Heart left ventricle (tissue), 16 donors: ENCODE results near the gene SPIC. TPM values are rescaled to one million over a fixed set of nuclear protein-coding genes. Genes with fewer than 3 reads are reported as not detected.
"Not testable (repeated sequence)": the region's sequence is repeated elsewhere in the genome, so short reads cannot be mapped to it uniquely, and the experiment has no call there.

Experiments used
- ATAC-seq, 4 donors: fragments of 200-7000 bp; cut with Tn5 transposase; one replicate each; pipeline ENCODE4 v1.9.1; 2020 to 2022; ENCODE audit warnings: moderate library complexity in 4 of 4, mild to moderate bottlenecking in 3 of 4, moderate number of reproducible peaks in 1 of 4
- DNase-seq, 5 donors: peaks; one replicate each; pipeline ENCODE4 v3.0.0-alpha.2; 2020
- H3K27ac ChIP-seq, 12 donors: fragments of 200-600 bp; sonication (generic) in 4 of 12; one replicate each; pipeline versions ENCODE4 v1.5.0 to v1.8.0; 2016 to 2022; ENCODE audit warnings: mild to moderate bottlenecking in 2 of 12
- H3K27me3 ChIP-seq, 9 donors: fragments of 200-600 bp; sonication (generic) in 2 of 9; one replicate each; pipeline versions ENCODE4 v1.5.1 to v1.8.0; 2016 to 2022; ENCODE audit warnings: mild to moderate bottlenecking in 3 of 9
- H3K36me3 ChIP-seq, 9 donors: fragments of 200-600 bp; sonication (generic) in 2 of 9; one replicate each; pipeline versions ENCODE4 v1.5.0 to v1.8.0; 2018 to 2022; ENCODE audit warnings: mild to moderate bottlenecking in 2 of 9
- H3K4me1 ChIP-seq, 12 donors: fragments of 200-600 bp; sonication (generic) in 4 of 12; one replicate each; pipeline versions ENCODE4 v1.5.0 to v1.8.0; 2016 to 2022; ENCODE audit warnings: mild to moderate bottlenecking in 3 of 12
- H3K4me3 ChIP-seq, 12 donors: fragments of 200-600 bp; sonication (generic) in 4 of 12; one replicate each; pipeline versions ENCODE4 v1.5.0 to v1.8.0; 2017 to 2022; ENCODE audit warnings: mild to moderate bottlenecking in 9 of 12, moderate library complexity in 4 of 12
- H3K9me3 ChIP-seq, 12 donors: fragments of 200-600 bp; sonication (generic) in 4 of 12; one replicate each; pipeline versions ENCODE4 v1.5.0 to v1.8.0; 2016 to 2022; ENCODE audit warnings: mild to moderate bottlenecking in 1 of 12
- POLR2A ChIP-seq, 2 donors: fragments of 450-650 bp; IDR thresholded peaks; one replicate each; pipeline ENCODE4 v1.6.1; 2017; ENCODE audit warnings: antibody characterized with exemption in 2 of 2, mild to moderate bottlenecking in 2 of 2, moderate library complexity in 2 of 2
- WGBS, 4 donors: extraction: QIAGEN DNeasy Blood & Tissue Kit in 2 of 4; methylation state at CpG; one replicate each; pipeline versions ENCODE4 v1.1.5 to v1.1.7; 2013 to 2018; 5-methylcytosine and 5-hydroxymethylcytosine counted together
- intact Hi-C, 10 donors: fragments of 100-400 bp; cut with DNase I; formaldehyde crosslinking; loops; one replicate each; pipeline versions ENCODE4 v1.11.1 to v1.14.2; 2022
- polyA plus RNA-seq, 2 donors: library from polyadenylated mRNA; stranded (reverse); fragments of 200-250 nt; gene quantifications; one replicate each; pipeline ENCODE4 v1.2.3, GENCODE V29; 2013
- total RNA-seq, 9 donors: library from RNA; depleted of rRNA in 2 of 9; stranded (reverse); fragments of >200 nt in 2 of 9; fragmentation: NEBNext Ultra II Directional in 3 of 9; extraction: Animal tissue kit (Norgen Biotek cat#: 25700) in 3 of 9; gene quantifications; one replicate each; pipeline versions ENCODE4 v1.1.0 to v1.2.4, GENCODE V29; 2016 to 2023
- TF ChIP-seq, protein P1 (sequence below), 12 donors: fragments of 200-600 bp; sonication (generic) in 4 of 12; IDR thresholded peaks; one replicate each; pipeline versions ENCODE4 v1.5.0 to v1.8.0; 2018 to 2022; ENCODE audit warnings: antibody characterized with exemption in 12 of 12, mild to moderate bottlenecking in 5 of 12
- donor health status: ischemic (EF 13 %, LVEDD 7.1; RV severe dilation, severe dysfunction).
- donor health status: healthy with polysubstance abuse.
- donor health status: DM: no; HTN: yes; CAD: no.
- donor health status: DM: no; HTN: no; CAD: no.
- donor health status: ischemic (EF 25% LVEDD 6.9; RV normal size, moderate dysfunction).
- donor health status: ischemic (EF 25% LVEDD 5.7; RV mildly dilated, moderate dysfunction).
- donor health status: healthy.
- donor health status: DM: yes; HTN: yes; CAD: no.
- donor health status: ischemic (EF 35%, LVEDD 5.7; RV mildly dilated, moderate dysfunction).
- donor health status: nonischemic (EF 11% LVEDD 7.7; RV severe dilation, severe dysfunction).
- donor health status: DM: yes; HTN: yes; CAD: no.
- donor health status: PGD.
- donor health status: ischemic (EF 29% LVEDD 5.4; RV normal size, mild dysfunction).
- donor health status: nonischemic (EF 23%, LVEDD 6.1; RV moderate dilation, normal function).

SPIC gene
- total and polyA plus RNA-seq, 11 donors: 0.68 to 2.5 TPM; not detected in 9

DNA sequence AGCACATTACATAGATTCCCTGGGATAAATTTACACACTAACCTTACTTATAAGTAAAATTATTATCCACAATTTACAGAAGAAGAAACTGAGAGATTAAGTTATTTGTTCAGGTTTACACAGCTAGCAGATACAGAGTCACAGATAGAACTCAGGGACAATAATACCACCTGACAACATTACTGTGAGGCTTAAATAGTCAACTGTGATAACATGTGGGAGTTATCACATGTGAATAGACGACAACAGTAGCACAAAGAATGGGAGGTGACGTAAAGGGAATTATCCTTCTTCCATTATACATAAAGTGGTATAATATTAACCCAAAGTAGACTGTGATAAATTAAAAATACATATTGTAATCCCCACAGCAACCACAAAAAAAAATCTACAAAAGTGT lies 6.2 kb upstream of the SPIC start:
- no peak for ATAC-seq
- Histone ChIP-seq H3K4me3 (no peak overlapping the region), H3K4me1 (peaks cover 0 to 2% (median 0%) of the 10 kb centered on the region in 12 donors), H3K27me3 (no peaks in the 10 kb centered on the region), H3K27ac (no peak overlapping the region), H3K36me3 (no peaks in the 10 kb centered on the region), H3K9me3 (no peaks in the 10 kb centered on the region)
- intact Hi-C loops: no loop called here
- no peak for TF ChIP-seq POLR2A (IDR thresholded peaks at IDR 0.05)
- TF ChIP-seq, protein P1, sequence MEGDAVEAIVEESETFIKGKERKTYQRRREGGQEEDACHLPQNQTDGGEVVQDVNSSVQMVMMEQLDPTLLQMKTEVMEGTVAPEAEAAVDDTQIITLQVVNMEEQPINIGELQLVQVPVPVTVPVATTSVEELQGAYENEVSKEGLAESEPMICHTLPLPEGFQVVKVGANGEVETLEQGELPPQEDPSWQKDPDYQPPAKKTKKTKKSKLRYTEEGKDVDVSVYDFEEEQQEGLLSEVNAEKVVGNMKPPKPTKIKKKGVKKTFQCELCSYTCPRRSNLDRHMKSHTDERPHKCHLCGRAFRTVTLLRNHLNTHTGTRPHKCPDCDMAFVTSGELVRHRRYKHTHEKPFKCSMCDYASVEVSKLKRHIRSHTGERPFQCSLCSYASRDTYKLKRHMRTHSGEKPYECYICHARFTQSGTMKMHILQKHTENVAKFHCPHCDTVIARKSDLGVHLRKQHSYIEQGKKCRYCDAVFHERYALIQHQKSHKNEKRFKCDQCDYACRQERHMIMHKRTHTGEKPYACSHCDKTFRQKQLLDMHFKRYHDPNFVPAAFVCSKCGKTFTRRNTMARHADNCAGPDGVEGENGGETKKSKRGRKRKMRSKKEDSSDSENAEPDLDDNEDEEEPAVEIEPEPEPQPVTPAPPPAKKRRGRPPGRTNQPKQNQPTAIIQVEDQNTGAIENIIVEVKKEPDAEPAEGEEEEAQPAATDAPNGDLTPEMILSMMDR (IDR thresholded peaks at IDR 0.05): no peak
- no peak for DNase-seq
- 29 to 39% (median 36%) methylated on average over 2 of the region's 2 CpGs for WGBS, 4 donors

DNA sequence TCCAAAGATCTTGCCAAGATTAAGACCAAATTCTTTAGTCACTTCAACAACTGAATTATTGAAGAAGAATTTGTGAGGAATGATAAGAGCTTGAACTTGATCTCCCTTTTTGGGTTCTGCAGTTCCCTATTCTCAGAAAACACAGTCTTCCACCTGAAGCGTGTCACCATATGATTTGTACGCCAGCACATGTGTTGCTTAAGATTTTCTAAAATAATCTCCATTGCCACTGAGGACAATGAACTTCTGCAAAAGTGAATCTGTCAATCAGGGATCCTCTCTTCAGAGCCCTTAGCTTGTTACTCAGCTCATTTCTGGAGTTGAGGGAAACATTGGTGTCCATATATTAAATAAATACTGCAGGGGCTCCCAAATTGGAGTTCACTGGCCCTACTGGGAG lies 4.2 kb upstream of the SPIC start:
- Histone ChIP-seq H3K27ac (no peak overlapping the region), H3K27me3 (no peaks in the 10 kb centered on the region), H3K36me3 (no peaks in the 10 kb centered on the region), H3K9me3 (no peaks in the 10 kb centered on the region), H3K4me1 (no peaks in the 10 kb centered on the region), H3K4me3 (no peak overlapping the region)
- DNase-seq (no peak), ATAC-seq (no peak)
- WGBS, 4 donors: 87 to 95% (median 91%) methylated on average over 2 of the region's 2 CpGs
- intact Hi-C loops: no loop called here
- TF ChIP-seq, protein P1 (IDR thresholded peaks at IDR 0.05): no peak
- TF ChIP-seq POLR2A (IDR thresholded peaks at IDR 0.05): no peak

DNA sequence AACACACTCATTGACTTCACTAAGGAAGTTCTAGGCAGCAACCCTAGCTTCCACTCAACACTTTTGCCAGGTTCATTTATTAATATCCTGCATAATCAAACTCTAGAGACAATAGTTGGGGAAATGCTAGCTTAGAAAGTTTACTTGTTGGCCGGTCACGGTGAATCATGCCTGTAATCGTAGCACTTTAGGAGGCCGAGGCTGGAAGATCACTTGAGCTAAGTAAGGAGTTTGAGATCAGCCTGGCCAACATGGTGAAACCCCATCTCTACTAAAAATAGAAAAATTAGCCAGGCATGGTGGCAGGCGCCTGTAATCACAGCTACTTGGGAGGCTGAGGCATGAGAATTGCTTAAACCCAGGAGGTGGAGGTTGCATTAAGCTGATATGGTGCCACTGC lies 3.3 kb upstream of the SPIC start:
- H3K36me3 ChIP-seq, intact Hi-C loops, H3K27ac ChIP-seq, H3K9me3 ChIP-seq, H3K4me3 ChIP-seq, H3K4me1 ChIP-seq, DNase-seq, ATAC-seq, H3K27me3 ChIP-seq: not testable (repeated sequence)
- WGBS, 4 donors: 86 to 97% (median 92%) methylated on average over 5 of the region's 5 CpGs

DNA sequence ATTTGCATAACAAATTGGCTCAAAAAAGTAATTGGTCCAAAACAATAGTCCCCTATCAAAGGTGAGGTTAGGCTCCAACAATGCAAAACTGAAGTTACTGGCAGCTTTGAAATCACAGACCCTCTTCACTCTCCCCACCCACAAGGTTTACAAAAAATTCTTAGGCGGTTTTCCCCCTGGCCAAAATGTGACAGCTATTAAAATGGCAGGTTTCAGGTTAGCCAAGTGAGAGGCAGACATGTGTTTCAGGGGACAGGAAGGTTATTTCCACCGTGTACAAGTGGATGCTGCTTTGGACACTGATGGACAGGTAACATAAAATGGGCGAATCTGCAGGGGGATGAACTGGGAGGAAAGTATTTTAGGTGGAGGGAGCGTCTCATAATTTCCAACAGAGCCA lies 888 bp upstream of the SPIC start:
- ATAC-seq (no peak), DNase-seq (no peak)
- H3K9me3 ChIP-seq: no peaks in the 10 kb centered on the region
- intact Hi-C loops: no loop called here
- no peak overlapping the region for H3K27ac ChIP-seq
- 50 to 72% (median 57%) methylated on average over 4 of the region's 4 CpGs for WGBS, 4 donors
- H3K27me3 ChIP-seq: no peaks in the 10 kb centered on the region
- TF ChIP-seq, protein P1 (IDR thresholded peaks at IDR 0.05): no peak
- no peak for TF ChIP-seq POLR2A (IDR thresholded peaks at IDR 0.05)
- H3K4me1 ChIP-seq: no peaks in the 10 kb centered on the region
- H3K4me3 ChIP-seq: no peak overlapping the region
- no peaks in the 10 kb centered on the region for H3K36me3 ChIP-seq

DNA sequence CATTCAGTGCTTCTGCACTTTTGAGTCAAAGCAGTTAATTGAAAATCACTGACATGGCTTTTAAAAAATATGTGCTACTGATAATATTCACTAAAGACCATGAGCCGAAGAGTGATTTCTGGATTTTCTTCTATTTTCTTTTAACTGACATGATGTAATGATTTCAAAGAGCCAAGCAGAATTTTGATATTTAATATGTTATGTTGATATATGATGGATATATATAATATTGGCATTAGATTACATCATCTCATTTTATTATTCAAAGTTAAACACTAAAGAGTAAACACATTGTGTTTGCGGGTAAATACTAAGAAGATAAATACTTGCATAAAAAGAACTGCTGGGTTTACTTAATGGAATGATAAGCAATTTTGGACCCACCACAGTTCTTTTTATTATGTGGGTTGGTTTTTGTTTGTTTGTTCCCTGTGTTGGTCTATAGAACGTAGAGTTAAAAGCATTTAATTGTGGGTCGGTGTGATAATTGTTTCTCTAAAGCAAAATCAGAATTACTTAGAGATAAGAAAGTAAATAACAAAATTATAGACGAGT lies 692 bp downstream of the SPIC start:
- H3K36me3 ChIP-seq: no peaks in the 10 kb centered on the region
- intact Hi-C loops: no loop called here
- 74 to 78% (median 75%) methylated on average over 5 of the region's 5 CpGs for WGBS, 4 donors
- no peaks in the 10 kb centered on the region for H3K27me3 ChIP-seq
- DNase-seq: no peak
- H3K9me3 ChIP-seq: no peaks in the 10 kb centered on the region
- no peak overlapping the region for H3K4me3 ChIP-seq
- H3K4me1 ChIP-seq: no peaks in the 10 kb centered on the region
- H3K27ac ChIP-seq: no peak overlapping the region
- TF ChIP-seq, protein P1 (IDR thresholded peaks at IDR 0.05): no peak
- no peak for TF ChIP-seq POLR2A (IDR thresholded peaks at IDR 0.05)
- ATAC-seq: no peak
